ENCODE measurements around the gene MAX. TPM values are rescaled to one million over a fixed set of nuclear protein-coding genes. Genes with fewer than 3 reads are reported as not detected.

Gene MAX
- total RNA-seq, 1 experiment from 2014 or later = 72.9 TPM

- no peak overlapping the region for H3K4me2 ChIP-seq (ENCODE audit: insufficient read depth, insufficient read length, low read length)
- no peaks in the 10 kb centered on the region for H4K20me1 ChIP-seq (ENCODE audit: control insufficient read depth, insufficient read depth, insufficient read length)
- no peak overlapping the region for H3K14ac ChIP-seq (ENCODE audit: insufficient read depth, low read length)
- H3K23me2 ChIP-seq (ENCODE audit: insufficient read length, low read depth, low read length, poor library complexity, severe bottlenecking) = no peaks in the 10 kb centered on the region
- TF ChIP-seq CTCF (conservative IDR thresholded peaks at IDR 0.05) = no peak
- Mint-ChIP-seq H3K9me3 (peaks cover 36 to 42% of the 10 kb centered on the region in 2 experiments), H3K4me1 (peaks cover 18 to 27% of the 10 kb centered on the region in 2 experiments), H3K27me3 (ENCODE audit: low read depth) (no peaks in the 10 kb centered on the region), H3K27ac (no peak overlapping the region), H3K36me3 (ENCODE audit: insufficient read depth in 1 of 3, low read depth in 3 of 3) (peaks cover 62 to 87% (median 76%) of the 10 kb centered on the region in 3 experiments), H3K4me3 (no peak overlapping the region)
- H2BK12ac ChIP-seq (ENCODE audit: insufficient read length, low read depth, low read length) = no peak overlapping the region
- H3K56ac ChIP-seq (ENCODE audit: insufficient read length, low read depth, low read length) = no peak overlapping the region
- no peaks in the 10 kb centered on the region for H3K79me1 ChIP-seq (ENCODE audit: insufficient read depth, low read depth, low read length, poor library complexity, severe bottlenecking)
- no peak overlapping the region for H2AK5ac ChIP-seq (ENCODE audit: insufficient read length, low read length)
- H4K8ac ChIP-seq (replicated peaks; ENCODE audit: insufficient read length, low read depth, low read length) = no peak overlapping the region
- no peak overlapping the region for H4K5ac ChIP-seq (ENCODE audit: insufficient read length, low read depth, low read length)
- H3K9ac ChIP-seq (ENCODE audit: extremely low read depth, insufficient read length, low read length) = no peak overlapping the region
- no peak for DNase-seq
- no peak overlapping the region for H4K91ac ChIP-seq (ENCODE audit: insufficient read length, low read depth, low read length)
- no peak overlapping the region for H2BK5ac ChIP-seq (ENCODE audit: insufficient read length, low read length)
- WGBS (ENCODE audit: extremely low coverage, insufficient read length, low lambda C conversion rate) = no CpG with 5 or more reads among the region's 6 CpGs
- H2BK15ac ChIP-seq (ENCODE audit: low read depth, low read length) = no peak overlapping the region
- H3K23ac ChIP-seq (ENCODE audit: insufficient read length, low read depth, low read length) = no peak overlapping the region
- H3K9me3 ChIP-seq (ENCODE audit: control insufficient read depth, low read depth, low read length) = peaks cover 30% of the 10 kb centered on the region
- no peaks in the 10 kb centered on the region for H3K27me3 ChIP-seq (ENCODE audit: insufficient read depth, low read length)
- H2AFZ ChIP-seq (ENCODE audit: low read length) = no peak overlapping the region
- no peaks in the 10 kb centered on the region; the same call in 1 of the 2 replicates for H3K4me1 ChIP-seq (ENCODE audit: insufficient read depth, low read length)
- no peak overlapping the region for H2BK20ac ChIP-seq (ENCODE audit: low read depth, low read length, poor library complexity, severe bottlenecking)
- no peak overlapping the region for H3K4ac ChIP-seq (ENCODE audit: low read depth, low read length)
- H3K27ac ChIP-seq (ENCODE audit: insufficient read length, low read depth, low read length) = no peak overlapping the region
- H2BK120ac ChIP-seq (ENCODE audit: low read depth, low read length, poor library complexity, severe bottlenecking) = no peak overlapping the region
- no peak overlapping the region for H3T11ph ChIP-seq (ENCODE audit: low read length)
- H3K18ac ChIP-seq (ENCODE audit: insufficient read length, low read depth, low read length) = no peak overlapping the region
- no peaks in the 10 kb centered on the region for H3K79me2 ChIP-seq (ENCODE audit: insufficient read depth, low read length)
Measured at GRCh38 chr14:65084554-65085505, 17.5 kb downstream of the MAX start.
